Vagina (tissue), 2 donors: Measurements from ENCODE around the gene WIPF3. TPM values are rescaled to one million over a fixed set of nuclear protein-coding genes. Genes with fewer than 3 reads are reported as not detected.

Source experiments
- DNase-seq, 2 donors: peaks; one replicate each; pipeline ENCODE4 v3.0.0-alpha.2; 2017; ENCODE audit errors: extremely low spot score in 2 of 2
- H3K27ac ChIP-seq: fragments of 200-600 bp; sonication (generic); one replicate; pipeline ENCODE4 v1.5.1; 2019
- H3K27me3 ChIP-seq: fragments of 200-600 bp; sonication (generic); one replicate; pipeline ENCODE4 v1.5.1; 2019
- H3K36me3 ChIP-seq, 2 donors: fragments of 200-600 bp; sonication (generic); one replicate each; pipeline ENCODE4 v1.5.1; 2017 to 2019
- H3K4me1 ChIP-seq: fragments of 200-600 bp; sonication (generic); one replicate; pipeline ENCODE4 v1.5.1; 2019
- H3K4me3 ChIP-seq, 2 donors: fragments of 200-600 bp; sonication (generic); 1 replicate in 1 of 2; 2 replicates in 1 of 2; pipeline ENCODE4 v1.5.1; 2016 to 2019
- H3K9me3 ChIP-seq: fragments of 200-600 bp; sonication (generic); one replicate; pipeline ENCODE4 v1.5.1; 2019
- CTCF ChIP-seq, 3 experiments: fragments of 450-650 bp in 2 of 3; fragments of 200-600 bp in 1 of 3; sonication (generic) in 1 of 3; IDR thresholded peaks; one replicate each; pipeline ENCODE4 v1.5.1; 2017 to 2019; ENCODE audit warnings: antibody characterized with exemption in 3 of 3, mild to moderate bottlenecking in 2 of 3, moderate library complexity in 2 of 3
- POLR2A ChIP-seq, 2 donors: fragments of 450-650 bp; IDR thresholded peaks; one replicate each; pipeline ENCODE4 v1.6.1; 2017; ENCODE audit warnings: antibody characterized with exemption in 2 of 2, mild to moderate bottlenecking in 2 of 2, moderate library complexity in 2 of 2
- POLR2AphosphoS5 ChIP-seq, 2 donors: sonication (generic); formaldehyde crosslinking; IDR thresholded peaks; one replicate each; pipeline ENCODE4 v1.9.0; 2017; ENCODE audit warnings: antibody characterized with exemption in 2 of 2, mild to moderate bottlenecking in 2 of 2, low read depth in 1 of 2; ENCODE audit not compliant: insufficient read depth in 1 of 2
- intact Hi-C: fragments of 100-400 bp; cut with DNase I; formaldehyde crosslinking; loops from one replicate; pipeline ENCODE4 v1.15.1; 2023
- total RNA-seq: library from RNA; depleted of rRNA; stranded (reverse); fragments of >200 nt; gene quantifications from one replicate; pipeline ENCODE4 v1.2.3, GENCODE V29; 2016

The WIPF3 gene
- total RNA-seq, 1 donor from 2014 or later, result 0.25 TPM

GRCh38 chr7:29917641-29918040, 111.3 kb downstream of the WIPF3 start:
- no peak for TF ChIP-seq POLR2A (IDR thresholded peaks at IDR 0.05)
- no peak for TF ChIP-seq CTCF (IDR thresholded peaks at IDR 0.05)
- no peak for TF ChIP-seq POLR2AphosphoS5 (IDR thresholded peaks at IDR 0.05; ENCODE audit: insufficient read depth in 1 of 2, low read depth in 1 of 2)
- H3K4me3 ChIP-seq, result no peak overlapping the region
- H3K9me3 ChIP-seq, result no peaks in the 10 kb centered on the region
- intact Hi-C loops, result no loop called here
- peak; percentile 52 to 58 for DNase-seq
- H3K27me3 ChIP-seq, result no peaks in the 10 kb centered on the region
- peaks cover 0 to 4% of the 10 kb centered on the region in 2 donors for H3K36me3 ChIP-seq
- no peak overlapping the region for H3K27ac ChIP-seq
- no peaks in the 10 kb centered on the region for H3K4me1 ChIP-seq

DNA sequence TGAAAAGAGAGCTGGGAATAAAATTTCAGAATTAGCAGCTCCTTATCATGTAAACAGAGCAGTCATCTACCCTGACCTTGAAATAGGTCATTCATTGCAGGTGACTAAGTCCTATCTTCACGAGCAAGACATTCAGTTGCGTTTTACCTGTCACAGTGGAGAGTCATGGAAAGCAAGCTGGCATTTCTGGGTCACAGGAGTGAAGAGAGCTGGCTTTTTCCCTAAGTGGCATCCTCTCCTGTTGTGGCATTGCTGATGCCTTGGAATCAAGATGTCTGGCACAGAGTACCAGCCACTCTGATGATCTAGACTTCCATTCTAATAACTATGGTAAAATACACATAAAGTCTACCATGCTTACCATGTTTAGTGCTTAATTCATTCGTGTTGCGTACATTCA, 112.5 kb downstream of the WIPF3 start:
- H3K4me3 ChIP-seq, result no peak overlapping the region
- no peaks in the 10 kb centered on the region for H3K27me3 ChIP-seq
- intact Hi-C loops, result no loop called here
- H3K36me3 ChIP-seq, result peaks cover 0 to 15% of the 10 kb centered on the region in 2 donors
- H3K9me3 ChIP-seq, result no peaks in the 10 kb centered on the region
- TF ChIP-seq POLR2AphosphoS5 (IDR thresholded peaks at IDR 0.05; ENCODE audit: insufficient read depth in 1 of 2, low read depth in 1 of 2), result no peak
- no peak for TF ChIP-seq CTCF (IDR thresholded peaks at IDR 0.05)
- no peak overlapping the region for H3K27ac ChIP-seq
- peak; percentile 25 to 58 for DNase-seq
- no peaks in the 10 kb centered on the region for H3K4me1 ChIP-seq

DNA sequence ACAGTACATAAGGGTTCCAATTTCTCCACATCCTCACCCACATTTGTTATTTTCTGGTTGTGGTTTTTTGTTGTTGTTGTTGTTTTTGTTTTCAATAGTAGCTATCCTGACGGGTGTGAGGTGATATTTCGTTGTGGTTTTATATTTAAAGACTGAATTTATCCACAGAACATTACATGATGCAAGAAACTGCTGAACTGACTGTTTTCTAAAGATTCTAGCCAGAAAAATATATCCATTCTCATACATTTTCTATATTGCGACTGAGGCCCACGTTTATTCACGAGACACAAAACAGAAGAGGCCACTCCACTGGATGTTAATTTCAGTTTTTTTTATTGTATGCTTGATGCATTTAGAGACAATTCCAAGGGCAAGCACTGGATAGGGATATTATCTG, 113.5 kb downstream of the WIPF3 start:
- no peak for DNase-seq
- TF ChIP-seq CTCF (IDR thresholded peaks at IDR 0.05) (no peak), POLR2AphosphoS5 (IDR thresholded peaks at IDR 0.05; ENCODE audit: insufficient read depth in 1 of 2, low read depth in 1 of 2) (no peak)
- intact Hi-C loops, result no loop called here
- peaks cover 0 to 20% of the 10 kb centered on the region in 2 donors for H3K36me3 ChIP-seq
- H3K4me3 ChIP-seq, result no peak overlapping the region
- H3K9me3 ChIP-seq, result no peaks in the 10 kb centered on the region
- H3K27me3 ChIP-seq, result no peaks in the 10 kb centered on the region
- H3K27ac ChIP-seq, result no peak overlapping the region
- no peaks in the 10 kb centered on the region for H3K4me1 ChIP-seq

DNA sequence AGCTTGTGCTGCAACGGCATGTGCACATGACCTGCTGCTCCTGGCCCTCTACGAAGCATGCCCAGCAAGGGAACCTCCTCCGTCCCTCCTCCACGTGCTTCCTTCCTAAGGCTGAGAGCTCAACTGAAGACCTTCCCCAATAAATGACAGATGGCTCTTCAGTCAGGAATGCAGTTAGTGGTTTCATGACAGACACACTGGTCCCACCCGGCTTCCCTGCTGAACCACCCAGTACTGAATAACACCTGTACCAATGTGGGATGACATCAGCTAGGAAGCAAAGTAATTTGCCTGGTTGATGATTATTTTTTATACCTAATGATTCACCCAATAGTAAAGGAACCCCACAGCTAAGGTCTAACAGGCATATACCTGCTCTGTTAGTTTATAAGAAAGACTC, 114.2 kb downstream of the WIPF3 start:
- Histone ChIP-seq H3K36me3 (peaks cover 0 to 20% of the 10 kb centered on the region in 2 donors), H3K27ac (no peak overlapping the region), H3K4me3 (no peak overlapping the region), H3K27me3 (no peaks in the 10 kb centered on the region), H3K9me3 (no peaks in the 10 kb centered on the region), H3K4me1 (no peaks in the 10 kb centered on the region)
- DNase-seq, result peak in 1 of 2 donors; percentile 16
- intact Hi-C loops, result no loop called here
- TF ChIP-seq POLR2AphosphoS5 (IDR thresholded peaks at IDR 0.05; ENCODE audit: insufficient read depth in 1 of 2, low read depth in 1 of 2) (no peak), POLR2A (IDR thresholded peaks at IDR 0.05) (no peak), CTCF (IDR thresholded peaks at IDR 0.05) (no peak)

DNA sequence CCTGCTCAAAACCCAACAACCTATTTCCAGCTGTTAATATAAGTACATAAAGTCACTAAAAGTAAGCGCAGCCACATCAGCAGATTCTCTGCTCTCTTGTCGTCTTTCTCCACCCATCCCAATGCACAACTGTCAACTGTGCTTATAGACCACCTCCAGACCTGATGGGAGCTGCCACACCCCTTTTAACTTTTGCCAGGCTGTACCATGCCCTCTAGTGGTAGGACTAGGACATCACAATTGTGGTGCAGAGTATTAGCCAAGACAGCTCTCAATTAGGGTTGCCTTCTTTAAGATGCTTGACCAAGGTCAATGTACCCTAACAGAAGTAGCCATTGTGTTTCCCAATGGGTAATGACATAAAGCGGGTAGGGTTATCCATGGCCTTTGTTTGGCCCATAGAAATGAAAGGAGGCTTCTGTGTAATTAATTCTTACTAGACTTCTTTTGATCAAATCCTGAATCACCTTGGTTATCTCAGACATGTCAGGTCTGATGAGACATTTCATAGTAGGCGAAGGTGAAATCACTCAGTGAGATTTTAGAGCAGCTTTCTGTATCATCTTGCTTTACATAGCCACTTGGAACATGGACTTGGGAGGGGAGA, 115.2 kb downstream of the WIPF3 start:
- Histone ChIP-seq H3K36me3 (peaks cover 0 to 20% of the 10 kb centered on the region in 2 donors), H3K27me3 (no peaks in the 10 kb centered on the region), H3K9me3 (no peaks in the 10 kb centered on the region), H3K4me1 (no peaks in the 10 kb centered on the region), H3K4me3 (no peak overlapping the region), H3K27ac (no peak overlapping the region)
- intact Hi-C loops, result no loop called here
- no peak for TF ChIP-seq POLR2A (IDR thresholded peaks at IDR 0.05)
- TF ChIP-seq CTCF (IDR thresholded peaks at IDR 0.05), result peak in 2 of 3 experiments; percentile 40 to 64
- no peak for TF ChIP-seq POLR2AphosphoS5 (IDR thresholded peaks at IDR 0.05; ENCODE audit: insufficient read depth in 1 of 2, low read depth in 1 of 2)
- DNase-seq, result no peak
